Measurements from ENCODE around the gene RAB35. TPM values are rescaled to one million over a fixed set of nuclear protein-coding genes. Genes with fewer than 3 reads are reported as not detected.
A peak's percentile ranks its signal among the peaks of the same experiment; 100 is the strongest.

RAB35 gene
- total and polyA plus RNA-seq, 9 of the 15 experiments (the other 6 are each of a cell fraction or from before 2014, with no cell fraction given) = 0.65 to 76.3 (median 38.9) TPM

- FAIRE-seq (no peak), DNase-seq (ENCODE audit: extremely low read depth in 1 of 4, low spot score in 3 of 4) (no peak), ATAC-seq (no peak)
- Histone ChIP-seq H4K20me1 (replicated peaks; ENCODE audit: control insufficient read depth, insufficient read depth, low read length) (no peaks in the 10 kb centered on the region), H3K4me3 (no peak overlapping the region), H3K79me2 (ENCODE audit: control insufficient read depth, insufficient read depth, low read length) (no peaks in the 10 kb centered on the region), H3K36me3 (ENCODE audit: control insufficient read depth, insufficient read depth, low read length) (no peaks in the 10 kb centered on the region), H3K4me2 (ENCODE audit: insufficient read depth, low read length) (no peak overlapping the region), H3K9me1 (ENCODE audit: control insufficient read depth, insufficient read depth, low read length) (no peaks in the 10 kb centered on the region), H3K27me3 (ENCODE audit: control insufficient read depth in 2 of 2, insufficient read depth in 2 of 2, low read length in 2 of 2) (peaks cover 29 to 55% of the 10 kb centered on the region in 2 experiments; a peak in 3 of 5 replicates), H3K9ac (ENCODE audit: insufficient read depth in 1 of 2, low read depth in 2 of 2, low read length in 2 of 2) (no peak overlapping the region), H3K4me1 (replicated peaks in 1 of 2; ENCODE audit: control insufficient read depth in 2 of 2, insufficient read depth in 2 of 2, low read length in 2 of 2) (no peaks in the 10 kb centered on the region), H2AFZ (ENCODE audit: low read depth, low read length) (no peak overlapping the region), H3K9me3 (replicated peaks; ENCODE audit: control insufficient read depth, insufficient read depth, low read depth, low read length) (no peaks in the 10 kb centered on the region), H3K27ac (ENCODE audit: extremely low read depth, low read depth, low read length) (no peak overlapping the region)
- in situ Hi-C loops (cut with MboI) (no loop called here), intact Hi-C loops (cut with micrococcal nuclease) (no loop called here)
- CTCF ChIA-PET (ENCODE audit: low intra/inter-chr PET ratio) = no interaction called here
- no peak for TF ChIP-seq THRAP3 (IDR thresholded peaks at IDR 0.05; ENCODE audit: borderline replicate concordance)
- no peak for TF ChIP-seq SIRT6 (IDR thresholded peaks at IDR 0.05; ENCODE audit: low read depth, low read length)
- no peak for TF ChIP-seq CHAMP1 (IDR thresholded peaks at IDR 0.05)
- peak in 1 of 3 experiments; percentile 85; a peak in 1 of 6 replicates for TF ChIP-seq ZBTB11 (CRISPR knock-in tag; IDR thresholded peaks at IDR 0.05)
- no peak for TF ChIP-seq GATA2 (CRISPR knock-in tag; IDR thresholded peaks at IDR 0.05)
- TF ChIP-seq RBM14 (IDR thresholded peaks at IDR 0.05; ENCODE audit: borderline replicate concordance, insufficient read depth, low read depth, low read length) = no peak
- POLR2A ChIA-PET = interaction anchor here (1.2 to 2.0 kb wide), 2 partner anchors 10 to 13 kb away, joined by 3 to 4 read pairs; no protein-coding TSS in a partner anchor
- 5% methylated on average over 5 of the region's 5 CpGs for WGBS (ENCODE audit: insufficient coverage, low coverage, missing lambda C conversion rate)
- no TSS peak for BruUV-seq (replicated peaks)
These were observed 37.7 kb downstream of the RAB35 start for GRCh38 chr12:120078868-120079267.
